A204.1 (cell line): ENCODE data around the gene PLA1A.
"Not testable (repeated sequence)": the region's sequence is repeated elsewhere in the genome, so short reads cannot be mapped to it uniquely, and the experiment has no call there.

Experiments used
- FAIRE-seq: peaks from 2 replicates; lab custom pipeline; 2012; peaks lifted over from hg19 to GRCh38; lab: Jason Lieb, UNC

Gene PLA1A

GRCh38 chr3:119579366-119580066 lies 18.2 kb upstream of the PLA1A start, which contains the start of gene ADPRH:
Gene ADPRH (plus strand): TSS chr3:119579492. CDS start chr3:119582170, 2,678 bp downstream.
- no peak for FAIRE-seq

- FAIRE-seq, result no peak
Measured at GRCh38 chr3:119580067-119580760, 17.5 kb upstream of the PLA1A start.

GRCh38 chr3:119582178-119582577 lies 15.5 kb upstream of the PLA1A start:
- FAIRE-seq, result no peak

GRCh38 chr3:119585208-119585607 lies 12.5 kb upstream of the PLA1A start:
- FAIRE-seq, result no peak

GRCh38 chr3:119585856-119586570 lies 11.7 kb upstream of the PLA1A start:
- no peak for FAIRE-seq

- FAIRE-seq, result no peak
Measured at GRCh38 chr3:119586733-119587172, 10.9 kb upstream of the PLA1A start.

- no peak for FAIRE-seq
Measured at GRCh38 chr3:119588112-119588511, 9.6 kb upstream of the PLA1A start.

- no peak for FAIRE-seq
Measured at GRCh38 chr3:119589102-119589773, 8.4 kb upstream of the PLA1A start.

GRCh38 chr3:119590706-119591105 lies 7.0 kb upstream of the PLA1A start:
- FAIRE-seq, result no peak

GRCh38 chr3:119592861-119593260 lies 4.8 kb upstream of the PLA1A start:
- no peak for FAIRE-seq

GRCh38 chr3:119594066-119594465 lies 3.6 kb upstream of the PLA1A start:
- no peak for FAIRE-seq

GRCh38 chr3:119594929-119595328 lies 2.8 kb upstream of the PLA1A start:
- not testable (repeated sequence) for FAIRE-seq

- no peak for FAIRE-seq
Measured at GRCh38 chr3:119595639-119596334, 1.9 kb upstream of the PLA1A start.

GRCh38 chr3:119596398-119596797 lies 1.3 kb upstream of the PLA1A start:
- no peak for FAIRE-seq

- FAIRE-seq, result no peak
Measured at GRCh38 chr3:119598410-119599098, 869 bp downstream of the PLA1A start.

GRCh38 chr3:119599558-119600174 lies 2.0 kb downstream of the PLA1A start:
- FAIRE-seq, result no peak

- FAIRE-seq, result no peak
Measured at GRCh38 chr3:119600732-119601131, 3.0 kb downstream of the PLA1A start.

- no peak for FAIRE-seq
Measured at GRCh38 chr3:119601154-119601553, 3.5 kb downstream of the PLA1A start.

- FAIRE-seq, result no peak
Measured at GRCh38 chr3:119602676-119603075, 5.0 kb downstream of the PLA1A start.

GRCh38 chr3:119604878-119605277 lies 7.2 kb downstream of the PLA1A start:
- FAIRE-seq, result no peak
